Measurements from ENCODE around the gene GNAQ. TPM values are rescaled to one million over a fixed set of nuclear protein-coding genes. Genes with fewer than 3 reads are reported as not detected.

Gene GNAQ
- total RNA-seq, 4 donors from 2014 or later = 64.0 to 80.4 (median 69.2) TPM

DNA sequence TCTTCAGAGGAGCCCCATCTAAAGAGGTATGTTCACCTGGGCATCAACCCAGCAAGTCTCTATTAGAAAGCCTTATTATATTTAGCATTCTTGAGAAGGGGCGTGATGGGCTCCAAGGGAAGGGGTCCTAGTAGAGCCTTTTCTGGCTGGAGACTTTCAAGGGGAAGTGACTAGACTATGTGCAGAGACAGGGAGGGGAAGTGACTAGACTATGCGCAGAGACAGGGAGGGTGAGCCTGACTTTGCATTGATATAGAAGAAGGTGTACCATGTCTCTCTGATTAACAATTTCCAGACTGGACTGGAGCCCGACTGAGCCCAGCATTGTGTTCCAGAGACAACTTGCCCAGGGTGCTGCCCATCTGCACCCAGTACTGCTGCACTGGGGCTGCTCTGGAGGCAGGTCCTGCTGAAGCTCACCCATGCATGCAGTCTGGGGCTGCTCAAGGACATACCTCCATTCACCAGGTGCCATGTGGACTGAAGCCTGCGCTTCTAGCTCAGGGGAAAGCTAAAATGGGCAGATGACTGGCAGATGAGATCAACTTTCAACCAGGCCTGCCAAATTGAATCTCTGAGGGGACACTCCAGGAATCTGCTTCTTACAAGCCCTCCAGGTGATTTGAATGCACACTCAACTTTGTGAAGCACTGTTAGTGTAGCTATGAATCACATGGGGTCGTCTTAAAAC is 300.5 kb downstream of the GNAQ start:
- Histone ChIP-seq H3K4me3 (no peak overlapping the region), H3K27ac (replicated peaks in 1 of 4) (no peak overlapping the region), H3K9me3 (no peaks in the 10 kb centered on the region), H3K4me1 (peaks cover 0 to 14% (median 10%) of the 10 kb centered on the region in 4 donors), H3K36me3 (peaks cover 17 to 27% (median 22%) of the 10 kb centered on the region in 4 donors), H3K27me3 (no peaks in the 10 kb centered on the region)
- WGBS = 96% methylated on average over 5 of the region's 5 CpGs
- intact Hi-C loops (cut with DNase I) = no loop called here
- no peak for DNase-seq (ENCODE audit: extremely low spot score)
- TF ChIP-seq POLR2A (IDR thresholded peaks at IDR 0.05; ENCODE audit: low read depth) (no peak), POLR2AphosphoS5 (IDR thresholded peaks at IDR 0.05) (no peak), EP300 (IDR thresholded peaks at IDR 0.05) (no peak)
- TF ChIP-seq, protein P1, sequence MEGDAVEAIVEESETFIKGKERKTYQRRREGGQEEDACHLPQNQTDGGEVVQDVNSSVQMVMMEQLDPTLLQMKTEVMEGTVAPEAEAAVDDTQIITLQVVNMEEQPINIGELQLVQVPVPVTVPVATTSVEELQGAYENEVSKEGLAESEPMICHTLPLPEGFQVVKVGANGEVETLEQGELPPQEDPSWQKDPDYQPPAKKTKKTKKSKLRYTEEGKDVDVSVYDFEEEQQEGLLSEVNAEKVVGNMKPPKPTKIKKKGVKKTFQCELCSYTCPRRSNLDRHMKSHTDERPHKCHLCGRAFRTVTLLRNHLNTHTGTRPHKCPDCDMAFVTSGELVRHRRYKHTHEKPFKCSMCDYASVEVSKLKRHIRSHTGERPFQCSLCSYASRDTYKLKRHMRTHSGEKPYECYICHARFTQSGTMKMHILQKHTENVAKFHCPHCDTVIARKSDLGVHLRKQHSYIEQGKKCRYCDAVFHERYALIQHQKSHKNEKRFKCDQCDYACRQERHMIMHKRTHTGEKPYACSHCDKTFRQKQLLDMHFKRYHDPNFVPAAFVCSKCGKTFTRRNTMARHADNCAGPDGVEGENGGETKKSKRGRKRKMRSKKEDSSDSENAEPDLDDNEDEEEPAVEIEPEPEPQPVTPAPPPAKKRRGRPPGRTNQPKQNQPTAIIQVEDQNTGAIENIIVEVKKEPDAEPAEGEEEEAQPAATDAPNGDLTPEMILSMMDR (IDR thresholded peaks at IDR 0.05) = no peak

DNA sequence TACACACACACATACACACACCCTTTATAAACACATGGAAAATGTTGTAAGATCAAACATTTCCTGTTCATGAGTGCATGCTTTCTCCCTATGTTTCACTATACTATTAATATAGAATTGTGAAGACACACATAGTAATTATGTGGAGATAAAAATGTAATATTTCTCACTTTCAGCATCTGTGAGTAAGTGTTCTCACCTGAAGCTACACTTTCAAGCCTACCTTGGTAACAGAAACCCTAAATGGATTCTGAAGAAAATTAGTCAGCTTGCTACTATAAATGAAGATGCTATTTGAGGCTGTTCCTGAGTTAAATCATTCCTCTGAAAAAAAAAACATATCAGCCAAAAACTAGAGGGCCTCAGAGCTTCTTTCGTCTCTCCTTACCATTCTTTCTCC is 302.4 kb downstream of the GNAQ start:
- Histone ChIP-seq H3K27ac (replicated peaks in 1 of 4) (no peak overlapping the region), H3K36me3 (peaks cover 19 to 36% (median 24%) of the 10 kb centered on the region in 4 donors), H3K27me3 (no peaks in the 10 kb centered on the region), H3K9me3 (no peaks in the 10 kb centered on the region), H3K4me3 (no peak overlapping the region), H3K4me1 (peaks cover 0 to 5% (median 2%) of the 10 kb centered on the region in 4 donors)
- TF ChIP-seq POLR2AphosphoS5 (IDR thresholded peaks at IDR 0.05) (no peak), EP300 (IDR thresholded peaks at IDR 0.05) (no peak), POLR2A (IDR thresholded peaks at IDR 0.05; ENCODE audit: low read depth) (no peak)
- TF ChIP-seq, protein P1 (IDR thresholded peaks at IDR 0.05) = no peak
- no peak for DNase-seq (ENCODE audit: extremely low spot score)
- 96% methylated on average over 1 of the region's 1 CpG for WGBS
- intact Hi-C loops (cut with DNase I) = no loop called here

DNA sequence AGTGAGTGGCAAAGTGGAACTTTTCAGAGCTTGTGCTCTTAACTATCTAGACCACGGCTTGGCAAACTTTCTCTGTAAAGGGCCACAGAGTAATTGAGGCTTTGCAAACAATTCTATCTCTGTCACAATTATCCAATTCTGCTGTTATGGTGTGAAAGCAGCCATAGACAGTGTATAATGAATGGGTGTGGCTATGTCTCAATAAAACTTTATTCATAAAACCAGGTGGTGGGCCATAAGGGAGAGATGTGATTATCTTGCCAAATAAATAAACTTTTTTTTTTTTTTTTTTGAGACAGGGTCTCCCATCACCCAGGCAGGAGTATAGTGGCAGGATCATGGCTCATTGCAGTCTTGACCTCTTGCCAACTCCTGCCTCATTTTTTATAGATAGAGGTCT is 304.8 kb downstream of the GNAQ start:
- Histone ChIP-seq H3K4me1 (peaks cover 0 to 3% (median 0%) of the 10 kb centered on the region in 4 donors), H3K36me3 (peaks cover 20 to 36% (median 24%) of the 10 kb centered on the region in 4 donors), H3K9me3 (no peaks in the 10 kb centered on the region), H3K27ac (replicated peaks in 1 of 4) (no peak overlapping the region), H3K4me3 (no peak overlapping the region), H3K27me3 (no peaks in the 10 kb centered on the region)
- intact Hi-C loops (cut with DNase I) = no loop called here
- no peak for TF ChIP-seq EP300 (IDR thresholded peaks at IDR 0.05)
- TF ChIP-seq, protein P1 (IDR thresholded peaks at IDR 0.05) = no peak
- TF ChIP-seq POLR2AphosphoS5 (IDR thresholded peaks at IDR 0.05) = no peak
- no peak for TF ChIP-seq POLR2A (IDR thresholded peaks at IDR 0.05; ENCODE audit: low read depth)
- 95% methylated on average over 1 of the region's 1 CpG for WGBS
- DNase-seq (ENCODE audit: extremely low spot score) = no peak

DNA sequence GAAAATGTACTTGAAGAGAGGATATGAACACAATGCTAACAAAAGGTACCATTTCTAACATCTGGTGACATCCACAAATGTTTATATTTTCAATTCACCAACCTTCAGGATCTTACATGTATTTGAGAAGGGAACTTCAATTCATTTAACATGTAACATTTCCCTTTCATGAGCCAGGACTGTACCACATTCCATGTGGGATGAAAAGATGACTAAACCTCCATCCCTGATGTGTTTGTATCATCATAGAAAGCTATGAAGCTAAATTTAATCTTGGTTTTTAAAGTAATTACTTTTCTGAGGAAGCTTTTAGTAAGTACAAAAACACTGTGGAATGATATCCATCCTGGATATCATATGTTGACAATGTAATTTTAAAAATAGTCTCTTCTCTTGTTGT is 305.3 kb downstream of the GNAQ start:
- H3K4me3 ChIP-seq = no peak overlapping the region
- TF ChIP-seq, protein P1 (IDR thresholded peaks at IDR 0.05) = no peak
- TF ChIP-seq POLR2A (IDR thresholded peaks at IDR 0.05; ENCODE audit: low read depth) (no peak), EP300 (IDR thresholded peaks at IDR 0.05) (no peak), POLR2AphosphoS5 (IDR thresholded peaks at IDR 0.05) (no peak)
- H3K36me3 ChIP-seq = peaks cover 20 to 37% (median 24%) of the 10 kb centered on the region in 4 donors
- H3K27ac ChIP-seq (replicated peaks in 1 of 4) = no peak overlapping the region
- no peaks in the 10 kb centered on the region for H3K4me1 ChIP-seq
- H3K27me3 ChIP-seq = no peaks in the 10 kb centered on the region
- DNase-seq (ENCODE audit: extremely low spot score) = no peak
- intact Hi-C loops (cut with DNase I) = no loop called here
- H3K9me3 ChIP-seq = no peaks in the 10 kb centered on the region
